HEK293 (cell line): ENCODE results near the gene CCR5AS.

Experiments used
- CTCF ChIA-PET: fragments of 350-600 bp; formaldehyde crosslinking; extraction: SDS; loops from one replicate; lab custom pipeline; 2021; ENCODE audit warnings: antibody characterized with exemption; lab: Yijun Ruan, JAX
- POLR2A ChIA-PET: fragments of 300-600 bp; formaldehyde crosslinking; extraction: SDS; loops from one replicate; lab custom pipeline; 2020; ENCODE audit warnings: antibody characterized with exemption, inconsistent platforms; lab: Yijun Ruan, JAX
- H3K27ac ChIP-seq: fragments of 200-500 bp; sonication (Bioruptor generic); 2 replicates; pipeline ENCODE4 v1.5.1; 2014; ENCODE audit warnings: low read depth, low read length, control low read depth, inconsistent platforms; ENCODE audit errors: extremely low read depth
- H3K36me3 ChIP-seq, 2 experiments: fragments of 200-500 bp in 1 of 2; sonication (Bioruptor generic) in 1 of 2; 1 replicate in 1 of 2; 2 replicates in 1 of 2; pipeline ENCODE4 v1.5.1; 2014 to 2017; ENCODE audit warnings: inconsistent platforms in 2 of 2, low read length in 2 of 2; ENCODE audit not compliant: control insufficient read depth in 2 of 2, insufficient read depth in 1 of 2
- H3K4me1 ChIP-seq: fragments of 200-500 bp; sonication (Bioruptor generic); 2 replicates; pipeline ENCODE4 v1.5.1; 2014; ENCODE audit warnings: mild to moderate bottlenecking, low read length, inconsistent platforms; ENCODE audit not compliant: control insufficient read depth, insufficient read depth
- H3K4me3 ChIP-seq: 2 replicates; pipeline ENCODE4 v1.5.1; 2011; ENCODE audit warnings: low read depth, mild to moderate bottlenecking, control low read depth, low read length, moderate library complexity
- H3K9me3 ChIP-seq: fragments of 200-500 bp; sonication (Bioruptor generic); 2 replicates; pipeline ENCODE4 v1.5.1; 2014; ENCODE audit warnings: low read depth, low read length, inconsistent platforms; ENCODE audit not compliant: control insufficient read depth, insufficient read depth
- MZF1 ChIP-seq: fragments of 450-650 bp; formaldehyde crosslinking; IDR thresholded peaks from 2 replicates; pipeline ENCODE4 v1.5.1; 2017; ENCODE audit warnings: missing biosample characterization, missing genetic modification characterization, borderline replicate concordance
- PRDM1 ChIP-seq: fragments of 450-650 bp; formaldehyde crosslinking; IDR thresholded peaks from 2 replicates; pipeline ENCODE4; 2016; ENCODE audit warnings: missing biosample characterization, missing genetic modification characterization
- SETDB1 ChIP-seq: IDR thresholded peaks from one replicate; pipeline ENCODE4 v1.6.1; 2017; ENCODE audit warnings: mild to moderate bottlenecking, low read length, moderate library complexity, mixed read lengths; ENCODE audit not compliant: insufficient read length
- ZBTB1 ChIP-seq: fragments of 450-650 bp; formaldehyde crosslinking; IDR thresholded peaks from 2 replicates; pipeline ENCODE4 v1.5.1; 2016; ENCODE audit warnings: missing biosample characterization, missing genetic modification characterization
- ZEB2 ChIP-seq: fragments of 450-650 bp; formaldehyde crosslinking; IDR thresholded peaks from 2 replicates; pipeline ENCODE4 v1.5.1; 2016; ENCODE audit warnings: missing biosample characterization, missing genetic modification characterization
- ZFP3 ChIP-seq: fragments of 450-650 bp; formaldehyde crosslinking; IDR thresholded peaks from 2 replicates; pipeline ENCODE4 v1.5.1; 2016; ENCODE audit warnings: low read depth, missing biosample characterization, missing genetic modification characterization
- ZFP69B ChIP-seq: fragments of 450-650 bp; formaldehyde crosslinking; IDR thresholded peaks from 2 replicates; pipeline ENCODE4 v1.5.1; 2016; ENCODE audit warnings: missing biosample characterization, missing genetic modification characterization
- ZNF114 ChIP-seq: fragments of 450-650 bp; formaldehyde crosslinking; IDR thresholded peaks from 2 replicates; pipeline ENCODE4 v1.5.0; 2017; ENCODE audit warnings: missing biosample characterization, missing genetic modification characterization
- ZNF138 ChIP-seq: fragments of 450-650 bp; formaldehyde crosslinking; IDR thresholded peaks from 2 replicates; pipeline ENCODE4 v1.5.1; 2016; ENCODE audit warnings: missing biosample characterization, missing genetic modification characterization, borderline replicate concordance
- ZNF155 ChIP-seq: fragments of 450-650 bp; formaldehyde crosslinking; IDR thresholded peaks from 2 replicates; pipeline ENCODE4 v1.5.1; 2016; ENCODE audit warnings: missing biosample characterization, missing genetic modification characterization
- ZNF169 ChIP-seq: fragments of 450-650 bp; formaldehyde crosslinking; IDR thresholded peaks from 2 replicates; pipeline ENCODE4 v1.5.1; 2016; ENCODE audit warnings: missing biosample characterization, missing genetic modification characterization
- ZNF175 ChIP-seq: fragments of 450-650 bp; formaldehyde crosslinking; IDR thresholded peaks from 2 replicates; pipeline ENCODE4 v1.5.1; 2016; ENCODE audit warnings: missing biosample characterization, missing genetic modification characterization
- ZNF426 ChIP-seq: fragments of 450-650 bp; formaldehyde crosslinking; IDR thresholded peaks from 2 replicates; pipeline ENCODE4 v1.5.1; 2017; ENCODE audit warnings: missing biosample characterization, missing genetic modification characterization, mild to moderate bottlenecking, inconsistent platforms, moderate library complexity
- ZNF624 ChIP-seq: fragments of 450-650 bp; formaldehyde crosslinking; IDR thresholded peaks from 2 replicates; pipeline ENCODE4 v1.5.1; 2017; ENCODE audit warnings: missing biosample characterization, missing genetic modification characterization
- ZNF654 ChIP-seq: fragments of 450-650 bp; formaldehyde crosslinking; IDR thresholded peaks from 2 replicates; pipeline ENCODE4 v1.5.1; 2016; ENCODE audit warnings: low read depth, missing biosample characterization, missing genetic modification characterization
- ZNF747 ChIP-seq: fragments of 450-650 bp; formaldehyde crosslinking; IDR thresholded peaks from 2 replicates; pipeline ENCODE4 v1.5.1; 2016; ENCODE audit warnings: missing biosample characterization, missing genetic modification characterization
- ZNF777 ChIP-seq: fragments of 450-650 bp; formaldehyde crosslinking; IDR thresholded peaks from 2 replicates; pipeline ENCODE4 v1.5.1; 2017; ENCODE audit warnings: missing biosample characterization, missing genetic modification characterization, borderline replicate concordance
- ZNF791 ChIP-seq: fragments of 450-650 bp; formaldehyde crosslinking; IDR thresholded peaks from 2 replicates; pipeline ENCODE4 v1.5.1; 2016; ENCODE audit warnings: missing biosample characterization, missing genetic modification characterization
- TF ChIP-seq, protein P1 (sequence below): fragments of 450-650 bp; formaldehyde crosslinking; IDR thresholded peaks from 2 replicates; pipeline ENCODE4 v1.5.1; 2016; ENCODE audit warnings: missing biosample characterization, missing genetic modification characterization
- TF ChIP-seq, protein P2 (sequence below): fragments of 450-650 bp; formaldehyde crosslinking; IDR thresholded peaks from 2 replicates; pipeline ENCODE4 v1.5.1; 2016; ENCODE audit warnings: missing biosample characterization, missing genetic modification characterization
- TF ChIP-seq, protein P3 (sequence below): fragments of 450-650 bp; formaldehyde crosslinking; IDR thresholded peaks from 2 replicates; pipeline ENCODE4 v1.5.1; 2016; ENCODE audit warnings: missing biosample characterization, missing genetic modification characterization
- TF ChIP-seq, protein P4 (sequence below): fragments of 450-650 bp; formaldehyde crosslinking; IDR thresholded peaks from 2 replicates; pipeline ENCODE4 v1.5.1; 2016; ENCODE audit warnings: missing biosample characterization, missing genetic modification characterization
- TF ChIP-seq, protein P5 (sequence below): fragments of 450-650 bp; formaldehyde crosslinking; IDR thresholded peaks from 2 replicates; pipeline ENCODE4 v1.5.1; 2016; ENCODE audit warnings: missing biosample characterization, missing genetic modification characterization

The CCR5AS gene

DNA sequence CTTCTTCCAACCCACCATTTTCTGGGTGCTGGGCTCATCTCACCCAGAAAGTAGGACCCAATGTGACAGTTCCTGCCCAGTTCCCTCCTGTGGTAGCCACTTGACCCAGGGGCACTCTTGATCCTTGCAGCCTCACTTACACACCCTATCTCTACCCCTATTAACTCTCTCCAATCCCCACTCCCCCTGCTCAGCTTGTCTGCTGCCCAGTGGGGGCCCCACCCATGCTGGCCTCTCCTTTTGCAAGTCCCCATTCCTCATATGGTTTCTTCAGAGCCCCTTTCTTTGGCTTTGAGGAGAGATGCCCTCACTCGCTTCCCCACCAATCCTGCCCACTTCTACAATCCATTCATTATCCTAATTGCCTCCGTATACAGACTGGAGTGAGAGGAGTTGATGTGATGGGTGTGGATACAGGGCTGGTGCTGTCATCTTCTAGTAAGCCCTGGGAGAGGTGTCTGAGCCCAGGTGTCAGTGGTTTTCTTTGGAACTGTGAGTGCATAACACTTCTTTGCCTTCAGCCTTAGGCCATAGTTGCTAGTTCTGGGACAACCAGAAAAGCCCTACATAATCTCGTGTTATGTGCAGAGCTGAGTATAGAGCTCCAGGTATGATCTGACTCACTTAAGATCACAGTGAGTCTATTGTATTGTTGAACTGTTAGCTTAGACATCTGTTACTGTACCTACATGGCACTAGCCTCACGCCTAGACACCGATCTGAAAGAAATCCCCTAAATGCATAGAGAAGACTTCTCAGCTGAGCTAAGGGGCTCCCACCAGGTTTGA, 40.9 kb downstream of the CCR5AS start:
- POLR2A ChIA-PET, result no interaction called here

DNA sequence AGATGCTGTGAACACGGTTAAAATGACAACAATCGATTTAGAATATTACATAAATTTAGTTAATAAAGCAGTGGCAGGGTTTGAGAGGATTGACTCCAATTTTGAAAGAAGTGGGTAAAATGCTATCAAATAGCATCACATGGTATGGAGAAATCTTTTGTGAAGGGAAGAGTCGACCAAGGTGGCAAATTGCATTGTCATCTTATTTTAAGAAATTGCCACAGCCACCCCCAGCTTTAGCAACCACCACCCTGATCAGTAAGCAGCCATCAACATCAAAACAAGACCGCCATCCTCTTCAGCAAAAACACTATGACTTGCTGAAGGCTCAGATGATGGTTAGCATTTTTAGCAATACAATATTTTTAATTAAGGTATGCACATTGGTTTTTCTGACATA, 41.8 kb downstream of the CCR5AS start:
- H3K9me3 ChIP-seq, result no peaks in the 10 kb centered on the region
- H3K4me1 ChIP-seq, result no peaks in the 10 kb centered on the region
- CTCF ChIA-PET, result interaction anchor here (0.5 to 2.3 kb wide), 3 partner anchors 13 to 311 kb away, joined by 3 to 9 read pairs (median 4); no protein-coding TSS in a partner anchor
- H3K36me3 ChIP-seq, result no peaks in the 10 kb centered on the region
- no peak overlapping the region for H3K4me3 ChIP-seq
- POLR2A ChIA-PET, result no interaction called here
- no peak overlapping the region for H3K27ac ChIP-seq
- no peak for TF ChIP-seq ZNF777
- no peak for TF ChIP-seq ZFP3
- TF ChIP-seq, protein P1, sequence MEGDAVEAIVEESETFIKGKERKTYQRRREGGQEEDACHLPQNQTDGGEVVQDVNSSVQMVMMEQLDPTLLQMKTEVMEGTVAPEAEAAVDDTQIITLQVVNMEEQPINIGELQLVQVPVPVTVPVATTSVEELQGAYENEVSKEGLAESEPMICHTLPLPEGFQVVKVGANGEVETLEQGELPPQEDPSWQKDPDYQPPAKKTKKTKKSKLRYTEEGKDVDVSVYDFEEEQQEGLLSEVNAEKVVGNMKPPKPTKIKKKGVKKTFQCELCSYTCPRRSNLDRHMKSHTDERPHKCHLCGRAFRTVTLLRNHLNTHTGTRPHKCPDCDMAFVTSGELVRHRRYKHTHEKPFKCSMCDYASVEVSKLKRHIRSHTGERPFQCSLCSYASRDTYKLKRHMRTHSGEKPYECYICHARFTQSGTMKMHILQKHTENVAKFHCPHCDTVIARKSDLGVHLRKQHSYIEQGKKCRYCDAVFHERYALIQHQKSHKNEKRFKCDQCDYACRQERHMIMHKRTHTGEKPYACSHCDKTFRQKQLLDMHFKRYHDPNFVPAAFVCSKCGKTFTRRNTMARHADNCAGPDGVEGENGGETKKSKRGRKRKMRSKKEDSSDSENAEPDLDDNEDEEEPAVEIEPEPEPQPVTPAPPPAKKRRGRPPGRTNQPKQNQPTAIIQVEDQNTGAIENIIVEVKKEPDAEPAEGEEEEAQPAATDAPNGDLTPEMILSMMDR, result no peak
- TF ChIP-seq ZNF747 (tag by site-specific recombination), result no peak
- TF ChIP-seq ZNF791 (tag by site-specific recombination), result no peak
- TF ChIP-seq ZNF169 (tag by site-specific recombination), result no peak
- TF ChIP-seq, protein P2, sequence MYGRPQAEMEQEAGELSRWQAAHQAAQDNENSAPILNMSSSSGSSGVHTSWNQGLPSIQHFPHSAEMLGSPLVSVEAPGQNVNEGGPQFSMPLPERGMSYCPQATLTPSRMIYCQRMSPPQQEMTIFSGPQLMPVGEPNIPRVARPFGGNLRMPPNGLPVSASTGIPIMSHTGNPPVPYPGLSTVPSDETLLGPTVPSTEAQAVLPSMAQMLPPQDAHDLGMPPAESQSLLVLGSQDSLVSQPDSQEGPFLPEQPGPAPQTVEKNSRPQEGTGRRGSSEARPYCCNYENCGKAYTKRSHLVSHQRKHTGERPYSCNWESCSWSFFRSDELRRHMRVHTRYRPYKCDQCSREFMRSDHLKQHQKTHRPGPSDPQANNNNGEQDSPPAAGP (tag by site-specific recombination), result no peak
- no peak for TF ChIP-seq MZF1 (tag by site-specific recombination)
- TF ChIP-seq ZBTB1 (tag by site-specific recombination), result no peak
- TF ChIP-seq, protein P3, sequence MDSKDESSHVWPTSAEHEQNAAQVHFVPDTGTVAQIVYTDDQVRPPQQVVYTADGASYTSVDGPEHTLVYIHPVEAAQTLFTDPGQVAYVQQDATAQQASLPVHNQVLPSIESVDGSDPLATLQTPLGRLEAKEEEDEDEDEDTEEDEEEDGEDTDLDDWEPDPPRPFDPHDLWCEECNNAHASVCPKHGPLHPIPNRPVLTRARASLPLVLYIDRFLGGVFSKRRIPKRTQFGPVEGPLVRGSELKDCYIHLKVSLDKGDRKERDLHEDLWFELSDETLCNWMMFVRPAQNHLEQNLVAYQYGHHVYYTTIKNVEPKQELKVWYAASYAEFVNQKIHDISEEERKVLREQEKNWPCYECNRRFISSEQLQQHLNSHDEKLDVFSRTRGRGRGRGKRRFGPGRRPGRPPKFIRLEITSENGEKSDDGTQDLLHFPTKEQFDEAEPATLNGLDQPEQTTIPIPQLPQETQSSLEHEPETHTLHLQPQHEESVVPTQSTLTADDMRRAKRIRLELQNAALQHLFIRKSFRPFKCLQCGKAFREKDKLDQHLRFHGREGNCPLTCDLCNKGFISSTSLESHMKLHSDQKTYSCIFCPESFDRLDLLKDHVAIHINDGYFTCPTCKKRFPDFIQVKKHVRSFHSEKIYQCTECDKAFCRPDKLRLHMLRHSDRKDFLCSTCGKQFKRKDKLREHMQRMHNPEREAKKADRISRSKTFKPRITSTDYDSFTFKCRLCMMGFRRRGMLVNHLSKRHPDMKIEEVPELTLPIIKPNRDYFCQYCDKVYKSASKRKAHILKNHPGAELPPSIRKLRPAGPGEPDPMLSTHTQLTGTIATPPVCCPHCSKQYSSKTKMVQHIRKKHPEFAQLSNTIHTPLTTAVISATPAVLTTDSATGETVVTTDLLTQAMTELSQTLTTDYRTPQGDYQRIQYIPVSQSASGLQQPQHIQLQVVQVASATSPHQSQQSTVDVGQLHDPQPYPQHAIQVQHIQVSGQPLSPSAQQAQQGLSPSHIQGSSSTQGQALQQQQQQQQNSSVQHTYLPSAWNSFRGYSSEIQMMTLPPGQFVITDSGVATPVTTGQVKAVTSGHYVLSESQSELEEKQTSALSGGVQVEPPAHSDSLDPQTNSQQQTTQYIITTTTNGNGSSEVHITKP (tag by site-specific recombination), result no peak
- TF ChIP-seq ZEB2 (tag by site-specific recombination), result no peak
- no peak for TF ChIP-seq ZNF624

More for the DNA sequence above, 40.9 kb downstream of the CCR5AS start:
- no peaks in the 10 kb centered on the region for H3K4me1 ChIP-seq
- no peak overlapping the region for H3K4me3 ChIP-seq
- H3K36me3 ChIP-seq, result no peaks in the 10 kb centered on the region
- H3K27ac ChIP-seq, result no peak overlapping the region
- CTCF ChIA-PET, result no interaction called here
- H3K9me3 ChIP-seq, result no peaks in the 10 kb centered on the region
- no peak for TF ChIP-seq PRDM1 (tag by site-specific recombination)
- TF ChIP-seq, protein P4, sequence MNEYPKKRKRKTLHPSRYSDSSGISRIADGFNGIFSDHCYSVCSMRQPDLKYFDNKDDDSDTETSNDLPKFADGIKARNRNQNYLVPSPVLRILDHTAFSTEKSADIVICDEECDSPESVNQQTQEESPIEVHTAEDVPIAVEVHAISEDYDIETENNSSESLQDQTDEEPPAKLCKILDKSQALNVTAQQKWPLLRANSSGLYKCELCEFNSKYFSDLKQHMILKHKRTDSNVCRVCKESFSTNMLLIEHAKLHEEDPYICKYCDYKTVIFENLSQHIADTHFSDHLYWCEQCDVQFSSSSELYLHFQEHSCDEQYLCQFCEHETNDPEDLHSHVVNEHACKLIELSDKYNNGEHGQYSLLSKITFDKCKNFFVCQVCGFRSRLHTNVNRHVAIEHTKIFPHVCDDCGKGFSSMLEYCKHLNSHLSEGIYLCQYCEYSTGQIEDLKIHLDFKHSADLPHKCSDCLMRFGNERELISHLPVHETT, result no peak
- TF ChIP-seq, protein P3 (tag by site-specific recombination), result no peak
- no peak for TF ChIP-seq ZNF426 (tag by site-specific recombination)
- TF ChIP-seq SETDB1, result no peak
- no peak for TF ChIP-seq ZNF114
- TF ChIP-seq ZNF654 (tag by site-specific recombination), result no peak
- TF ChIP-seq ZNF138, result no peak
- TF ChIP-seq, protein P5, sequence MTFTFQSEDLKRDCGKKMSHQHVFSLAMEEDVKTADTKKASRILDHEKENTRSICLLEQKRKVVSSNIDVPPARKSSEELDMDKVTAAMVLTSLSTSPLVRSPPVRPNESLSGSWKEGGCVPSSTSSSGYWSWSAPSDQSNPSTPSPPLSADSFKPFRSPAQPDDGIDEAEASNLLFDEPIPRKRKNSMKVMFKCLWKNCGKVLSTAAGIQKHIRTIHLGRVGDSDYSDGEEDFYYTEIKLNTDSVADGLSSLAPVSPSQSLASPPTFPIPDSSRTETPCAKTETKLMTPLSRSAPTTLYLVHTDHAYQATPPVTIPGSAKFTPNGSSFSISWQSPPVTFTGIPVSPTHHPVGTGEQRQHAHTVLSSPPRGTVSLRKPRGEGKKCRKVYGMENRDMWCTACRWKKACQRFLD (tag by site-specific recombination), result no peak
- TF ChIP-seq ZNF155, result no peak
- no peak for TF ChIP-seq ZNF175 (tag by site-specific recombination)
- TF ChIP-seq ZFP69B (tag by site-specific recombination), result no peak
